ENCODE data around the gene ID1.

GRCh38 chr20:31579245-31579644 is 25.8 kb upstream of the ID1 start:
- TF ChIP-seq CTCF (IDR thresholded peaks at IDR 0.05) (no peak), POLR2A (IDR thresholded peaks at IDR 0.05) (no peak), EP300 (IDR thresholded peaks at IDR 0.05) (no peak)
